Tongue (tissue), 2 donors: ENCODE measurements around the gene ATOSB. TPM values are rescaled to one million over a fixed set of nuclear protein-coding genes. Genes with fewer than 3 reads are reported as not detected.
"Not testable (repeated sequence)": the region's sequence is repeated elsewhere in the genome, so short reads cannot be mapped to it uniquely, and the experiment has no call there.

Experiments used
- DNase-seq: peaks from one replicate; pipeline ENCODE4 v3.0.0-alpha.2; 2015
- total RNA-seq: library from RNA; depleted of rRNA; stranded (reverse); fragments of >200 nt; gene quantifications from one replicate; pipeline ENCODE4 v1.2.3, GENCODE V29; 2014

ATOSB gene
- total RNA-seq, result 14.6 TPM

- DNase-seq, result peak; percentile 98
Measured at GRCh38 chr9:35115680-35116538, at the start of gene ATOSB. Gene ATOSB (minus strand): TSS chr9:35115862. CDS start chr9:35108274, 7,588 bp downstream.

- peak; percentile 1 for DNase-seq
Measured at GRCh38 chr9:35164711-35165110, 49.0 kb upstream of the ATOSB start.

GRCh38 chr9:35163413-35163812 is 47.8 kb upstream of the ATOSB start:
- DNase-seq, result peak; percentile 18

GRCh38 chr9:35162605-35163315 is 47.1 kb upstream of the ATOSB start:
- peak; percentile 57 for DNase-seq

- DNase-seq, result peak; percentile 97
Measured at GRCh38 chr9:35161713-35162604, 46.3 kb upstream of the ATOSB start, which contains the start of gene UNC13B. Gene UNC13B (plus strand): TSS chr9:35162009. CDS start chr9:35162284, 275 bp downstream.

GRCh38 chr9:35158501-35159280 is 43.0 kb upstream of the ATOSB start:
- DNase-seq, result no peak

GRCh38 chr9:35157836-35158235 is 42.2 kb upstream of the ATOSB start:
- not testable (repeated sequence) for DNase-seq

GRCh38 chr9:35156781-35157180 is 41.1 kb upstream of the ATOSB start:
- no peak for DNase-seq

GRCh38 chr9:35152926-35153325 is 37.3 kb upstream of the ATOSB start:
- DNase-seq, result no peak

- not testable (repeated sequence) for DNase-seq
Measured at GRCh38 chr9:35147941-35148563, 32.4 kb upstream of the ATOSB start.

- no peak for DNase-seq
Measured at GRCh38 chr9:35142037-35142436, 26.4 kb upstream of the ATOSB start.

- no peak for DNase-seq
Measured at GRCh38 chr9:35140093-35140492, 24.4 kb upstream of the ATOSB start.

GRCh38 chr9:35136866-35137265 is 21.2 kb upstream of the ATOSB start:
- no peak for DNase-seq

GRCh38 chr9:35135988-35136387 is 20.3 kb upstream of the ATOSB start:
- no peak for DNase-seq

GRCh38 chr9:35134920-35135319 is 19.3 kb upstream of the ATOSB start:
- no peak for DNase-seq

GRCh38 chr9:35116898-35117551 is 1.4 kb upstream of the ATOSB start:
- peak; percentile 97 for DNase-seq

- DNase-seq, result no peak
Measured at GRCh38 chr9:35116539-35116897, 856 bp upstream of the ATOSB start.

GRCh38 chr9:35114840-35115628 is 628 bp downstream of the ATOSB start:
- DNase-seq, result peak; percentile 30

GRCh38 chr9:35114113-35114839 is 1.4 kb downstream of the ATOSB start:
- peak; percentile 91 for DNase-seq
